NCI-H2171 treated with DMSO at 0.1 percent for 48 hours (cell line): ENCODE data around the gene CHKB.
"Not testable (repeated sequence)": the region's sequence is repeated elsewhere in the genome, so short reads cannot be mapped to it uniquely, and the experiment has no call there.

Source experiments
- DNase-seq: peaks from one replicate; lab custom pipeline; 2025; lab: John Stamatoyannopoulos, UW

Gene CHKB

GRCh38 chr22:50612528-50613221 lies 30.0 kb upstream of the CHKB start:
- peak; percentile 10 for DNase-seq

GRCh38 chr22:50612168-50612527 lies 29.5 kb upstream of the CHKB start:
- no peak for DNase-seq

- no peak for DNase-seq
Observed at GRCh38 chr22:50611341-50612060, 28.9 kb upstream of the CHKB start.

GRCh38 chr22:50610581-50610980 lies 27.9 kb upstream of the CHKB start:
- DNase-seq = no peak

- DNase-seq = no peak
Observed at GRCh38 chr22:50610041-50610451, 27.4 kb upstream of the CHKB start.

GRCh38 chr22:50609599-50609998 lies 26.9 kb upstream of the CHKB start:
- DNase-seq = no peak

GRCh38 chr22:50608996-50609395 lies 26.3 kb upstream of the CHKB start:
- DNase-seq = no peak

GRCh38 chr22:50608058-50608840 lies 25.6 kb upstream of the CHKB start:
- DNase-seq = not testable (repeated sequence)

GRCh38 chr22:50607659-50608020 lies 25.0 kb upstream of the CHKB start:
- DNase-seq = no peak

- DNase-seq = no peak
Observed at GRCh38 chr22:50606946-50607658, 24.5 kb upstream of the CHKB start.

- no peak for DNase-seq
Observed at GRCh38 chr22:50606165-50606945, 23.7 kb upstream of the CHKB start.

- DNase-seq = no peak
Observed at GRCh38 chr22:50605613-50606074, 23.0 kb upstream of the CHKB start.

GRCh38 chr22:50605002-50605612 lies 22.5 kb upstream of the CHKB start:
- DNase-seq = no peak

- no peak for DNase-seq
Observed at GRCh38 chr22:50604256-50605001, 21.8 kb upstream of the CHKB start.

- DNase-seq = no peak
Observed at GRCh38 chr22:50603511-50604255, 21.0 kb upstream of the CHKB start.

GRCh38 chr22:50602338-50602700 lies 19.7 kb upstream of the CHKB start:
- DNase-seq = no peak

GRCh38 chr22:50601669-50602337 lies 19.2 kb upstream of the CHKB start:
- DNase-seq = peak; percentile 6

- DNase-seq = no peak
Observed at GRCh38 chr22:50600967-50601668, 18.5 kb upstream of the CHKB start.
